Immature natural killer cell (primary cell): ENCODE measurements around the gene TARBP1. TPM values are rescaled to one million over a fixed set of nuclear protein-coding genes. Genes with fewer than 3 reads are reported as not detected.
A peak's percentile ranks its signal among the peaks of the same experiment; 100 is the strongest.
"Not testable (repeated sequence)": the region's sequence is repeated elsewhere in the genome, so short reads cannot be mapped to it uniquely, and the experiment has no call there.

ENCODE experiments used
- DNase-seq, 3 donors: peaks; one replicate each; pipeline ENCODE4 v3.0.0; 2022; ENCODE audit warnings: mixed read lengths in 1 of 3
- H3K27ac Mint-ChIP-seq, 6 donors: one replicate each; pipeline ENCODE4 v1.8.0; 2020; ENCODE audit warnings: mixed read lengths in 6 of 6, mild to moderate bottlenecking in 5 of 6, inconsistent platforms in 4 of 6, moderate library complexity in 3 of 6
- H3K27me3 Mint-ChIP-seq, 3 donors: one replicate each; pipeline ENCODE4 v1.8.0; 2020 to 2021; ENCODE audit warnings: low read depth in 3 of 3, mild to moderate bottlenecking in 3 of 3, mixed read lengths in 3 of 3, moderate library complexity in 3 of 3, inconsistent platforms in 1 of 3
- H3K36me3 Mint-ChIP-seq, 3 donors: one replicate each; pipeline ENCODE4 v1.8.0; 2020; ENCODE audit warnings: mixed read lengths in 3 of 3, inconsistent platforms in 2 of 3, mild to moderate bottlenecking in 2 of 3
- H3K4me1 Mint-ChIP-seq, 2 donors: one replicate each; pipeline ENCODE4 v1.8.0; 2020; ENCODE audit warnings: inconsistent platforms in 2 of 2, mild to moderate bottlenecking in 2 of 2, mixed read lengths in 2 of 2, moderate library complexity in 1 of 2
- H3K4me3 Mint-ChIP-seq, 5 donors: one replicate each; pipeline ENCODE4 v1.8.0; 2020; ENCODE audit warnings: mild to moderate bottlenecking in 5 of 5, mixed read lengths in 5 of 5, inconsistent platforms in 3 of 5, moderate library complexity in 3 of 5
- H3K9me3 Mint-ChIP-seq, 6 donors: one replicate each; pipeline ENCODE4 v1.8.0; 2020; ENCODE audit warnings: mild to moderate bottlenecking in 6 of 6, mixed read lengths in 6 of 6, inconsistent platforms in 4 of 6, moderate library complexity in 3 of 6
- polyA plus RNA-seq, 3 donors: library from polyadenylated mRNA; unstranded; fragments of 300-500 nt; fragmentation: Illumina TruSeq; gene quantifications; one replicate each; pipeline ENCODE4 v1.2.3, GENCODE V29; 2021

Gene TARBP1
- polyA plus RNA-seq: 10 to 100 TPM in 1 of 3 donors, 1 to 10 TPM in 2; 4.7 to 11.1 (median 7.0) TPM

- H3K27me3 Mint-ChIP-seq: peaks cover 5 to 12% (median 8%) of the 10 kb centered on the region in 3 donors
- no peaks in the 10 kb centered on the region for H3K36me3 Mint-ChIP-seq
- peaks cover 16 to 42% of the 10 kb centered on the region in 2 donors for H3K4me1 Mint-ChIP-seq
- peak; percentile 72 to 80 (median 79) for DNase-seq
- H3K9me3 Mint-ChIP-seq: no peaks in the 10 kb centered on the region
- H3K27ac Mint-ChIP-seq: peak within 1 kb of the TSS; percentile 73 to 88 (median 84)
- H3K4me3 Mint-ChIP-seq: peak within 1 kb of the TSS; percentile 86 to 89 (median 88)
These were observed at the start of gene TARBP1 for GRCh38 chr1:234478481-234479309. TSS of gene TARBP1 (minus strand) at chr1:234479179. CDS start at chr1:234479103, 76 bp downstream.

GRCh38 chr1:234528074-234528865, 49.3 kb upstream of the TARBP1 start:
- Mint-ChIP-seq H3K4me1 (peaks cover 1 to 5% of the 10 kb centered on the region in 2 donors), H3K9me3 (no peaks in the 10 kb centered on the region), H3K4me3 (no peak overlapping the region), H3K27ac (no peak overlapping the region), H3K27me3 (peaks cover 0 to 23% (median 3%) of the 10 kb centered on the region in 3 donors), H3K36me3 (no peaks in the 10 kb centered on the region)
- DNase-seq: no peak

- Mint-ChIP-seq H3K36me3 (no peaks in the 10 kb centered on the region), H3K4me3 (no peak overlapping the region), H3K27me3 (peaks cover 0 to 23% (median 3%) of the 10 kb centered on the region in 3 donors), H3K9me3 (no peaks in the 10 kb centered on the region), H3K27ac (no peak overlapping the region), H3K4me1 (peaks cover 1 to 5% of the 10 kb centered on the region in 2 donors)
- DNase-seq: no peak
These were observed 48.4 kb upstream of the TARBP1 start for GRCh38 chr1:234527346-234527745.

- Mint-ChIP-seq H3K36me3 (no peaks in the 10 kb centered on the region), H3K27ac (no peak overlapping the region), H3K27me3 (peaks cover 0 to 20% (median 3%) of the 10 kb centered on the region in 3 donors), H3K9me3 (no peaks in the 10 kb centered on the region), H3K4me1 (peaks cover 1 to 5% of the 10 kb centered on the region in 2 donors), H3K4me3 (no peak overlapping the region)
- DNase-seq: no peak
These were observed 47.9 kb upstream of the TARBP1 start for GRCh38 chr1:234526922-234527321.

- Mint-ChIP-seq H3K9me3 (no peaks in the 10 kb centered on the region), H3K4me3 (no peak overlapping the region), H3K27me3 (peaks cover 0 to 22% (median 3%) of the 10 kb centered on the region in 3 donors), H3K4me1 (peaks cover 1 to 5% of the 10 kb centered on the region in 2 donors), H3K36me3 (no peaks in the 10 kb centered on the region), H3K27ac (no peak overlapping the region)
- DNase-seq: no peak
These were observed 46.3 kb upstream of the TARBP1 start for GRCh38 chr1:234525099-234525799.

GRCh38 chr1:234521836-234522235, 42.9 kb upstream of the TARBP1 start:
- DNase-seq: no peak
- Mint-ChIP-seq H3K4me1 (no peaks in the 10 kb centered on the region), H3K27ac (no peak overlapping the region), H3K27me3 (peaks cover 2 to 12% (median 3%) of the 10 kb centered on the region in 3 donors), H3K36me3 (no peaks in the 10 kb centered on the region), H3K4me3 (no peak overlapping the region), H3K9me3 (no peaks in the 10 kb centered on the region)

- DNase-seq: no peak
- H3K9me3 Mint-ChIP-seq: no peaks in the 10 kb centered on the region
- H3K4me3 Mint-ChIP-seq: no peak overlapping the region
- H3K36me3 Mint-ChIP-seq: no peaks in the 10 kb centered on the region
- no peak overlapping the region for H3K27ac Mint-ChIP-seq
- H3K27me3 Mint-ChIP-seq: peaks cover 0 to 12% (median 2%) of the 10 kb centered on the region in 3 donors
- no peaks in the 10 kb centered on the region for H3K4me1 Mint-ChIP-seq
These were observed 42.2 kb upstream of the TARBP1 start for GRCh38 chr1:234520908-234521817.

GRCh38 chr1:234519506-234519905, 40.5 kb upstream of the TARBP1 start:
- H3K27me3 Mint-ChIP-seq: peaks cover 0 to 4% (median 2%) of the 10 kb centered on the region in 3 donors
- H3K4me1 Mint-ChIP-seq: no peaks in the 10 kb centered on the region
- no peak overlapping the region for H3K4me3 Mint-ChIP-seq
- no peaks in the 10 kb centered on the region for H3K9me3 Mint-ChIP-seq
- H3K27ac Mint-ChIP-seq: no peak overlapping the region
- H3K36me3 Mint-ChIP-seq: no peaks in the 10 kb centered on the region
- no peak for DNase-seq

- Mint-ChIP-seq H3K36me3 (no peaks in the 10 kb centered on the region), H3K4me3 (no peak overlapping the region), H3K4me1 (no peaks in the 10 kb centered on the region), H3K9me3 (no peaks in the 10 kb centered on the region), H3K27ac (no peak overlapping the region), H3K27me3 (peaks cover 1 to 4% (median 2%) of the 10 kb centered on the region in 3 donors)
- DNase-seq: no peak
These were observed 39.9 kb upstream of the TARBP1 start for GRCh38 chr1:234518876-234519275.

GRCh38 chr1:234518086-234518485, 39.1 kb upstream of the TARBP1 start:
- H3K27ac Mint-ChIP-seq, H3K4me3 Mint-ChIP-seq, DNase-seq, H3K27me3 Mint-ChIP-seq, H3K36me3 Mint-ChIP-seq, H3K4me1 Mint-ChIP-seq, H3K9me3 Mint-ChIP-seq: not testable (repeated sequence)

- Mint-ChIP-seq H3K9me3 (no peaks in the 10 kb centered on the region), H3K27ac (no peak overlapping the region), H3K27me3 (peaks cover 2 to 5% (median 4%) of the 10 kb centered on the region in 3 donors), H3K36me3 (no peaks in the 10 kb centered on the region), H3K4me3 (no peak overlapping the region), H3K4me1 (no peaks in the 10 kb centered on the region)
- no peak for DNase-seq
These were observed 38.3 kb upstream of the TARBP1 start for GRCh38 chr1:234517110-234517802.

GRCh38 chr1:234515821-234516241, 36.9 kb upstream of the TARBP1 start:
- peaks cover 2 to 5% (median 4%) of the 10 kb centered on the region in 3 donors for H3K27me3 Mint-ChIP-seq
- H3K36me3 Mint-ChIP-seq: no peaks in the 10 kb centered on the region
- no peak overlapping the region for H3K27ac Mint-ChIP-seq
- H3K9me3 Mint-ChIP-seq: no peaks in the 10 kb centered on the region
- no peaks in the 10 kb centered on the region for H3K4me1 Mint-ChIP-seq
- H3K4me3 Mint-ChIP-seq: no peak overlapping the region
- DNase-seq: no peak
